Thyroid gland (tissue), 4 donors: ENCODE results near the gene CNDP2. TPM values are rescaled to one million over a fixed set of nuclear protein-coding genes. Genes with fewer than 3 reads are reported as not detected.

Experiments
- DNase-seq, 2 donors: peaks; one replicate each; pipeline ENCODE4 v3.0.0-alpha.2; 2019
- H3K27ac ChIP-seq, 3 donors: fragments of 200-600 bp; sonication (generic); 1 replicate in 2 of 3; 2 replicates in 1 of 3; pipeline ENCODE4 v1.5.1; 2016 to 2019; ENCODE audit warnings: mild to moderate bottlenecking in 1 of 3, moderate library complexity in 1 of 3
- H3K27me3 ChIP-seq: fragments of 200-600 bp; sonication (generic); one replicate; pipeline ENCODE4 v1.5.1; 2019
- H3K36me3 ChIP-seq, 2 donors: fragments of 200-600 bp; sonication (generic); one replicate each; pipeline ENCODE4 v1.5.1; 2016 to 2019
- H3K4me1 ChIP-seq, 2 donors: fragments of 200-600 bp; sonication (generic); one replicate each; pipeline ENCODE4 v1.5.1; 2017 to 2019
- H3K4me3 ChIP-seq, 3 donors: fragments of 200-600 bp; sonication (generic); replicated peaks in 1 of 3; 1 replicate in 2 of 3; 2 replicates in 1 of 3; pipeline ENCODE4 v1.5.1; 2016; ENCODE audit warnings: mild to moderate bottlenecking in 1 of 3
- H3K9me3 ChIP-seq: fragments of 200-600 bp; sonication (generic); one replicate; pipeline ENCODE4 v1.5.1; 2017
- POLR2A ChIP-seq, 2 donors: fragments of 450-650 bp; IDR thresholded peaks; one replicate each; pipeline ENCODE4 v1.6.1; 2017; ENCODE audit warnings: antibody characterized with exemption in 2 of 2, mild to moderate bottlenecking in 2 of 2, moderate library complexity in 1 of 2
- WGBS, 2 donors: methylation state at CpG; one replicate each; pipeline ENCODE4 v1.1.5; 2017; 5-methylcytosine and 5-hydroxymethylcytosine counted together
- intact Hi-C: fragments of 100-400 bp; cut with DNase I; formaldehyde crosslinking; loops from one replicate; pipeline ENCODE4 v1.15.1; 2023
- total RNA-seq, 4 donors: library from RNA; depleted of rRNA; stranded (reverse); fragments of >200 nt; gene quantifications; one replicate each; pipeline ENCODE4 v1.2.3, GENCODE V29; 2016
- TF ChIP-seq, protein P1 (sequence below), 6 experiments: fragments of 200-600 bp in 3 of 6; fragments of 450-650 bp in 3 of 6; sonication (generic) in 3 of 6; IDR thresholded peaks; one replicate each; pipeline ENCODE4 v1.5.1; 2016 to 2019; ENCODE audit warnings: antibody characterized with exemption in 6 of 6, mild to moderate bottlenecking in 2 of 6, inconsistent platforms in 1 of 6, moderate library complexity in 1 of 6

Gene CNDP2
- total RNA-seq, 4 donors from 2014 or later = 249 to 437 (median 301) TPM

DNA sequence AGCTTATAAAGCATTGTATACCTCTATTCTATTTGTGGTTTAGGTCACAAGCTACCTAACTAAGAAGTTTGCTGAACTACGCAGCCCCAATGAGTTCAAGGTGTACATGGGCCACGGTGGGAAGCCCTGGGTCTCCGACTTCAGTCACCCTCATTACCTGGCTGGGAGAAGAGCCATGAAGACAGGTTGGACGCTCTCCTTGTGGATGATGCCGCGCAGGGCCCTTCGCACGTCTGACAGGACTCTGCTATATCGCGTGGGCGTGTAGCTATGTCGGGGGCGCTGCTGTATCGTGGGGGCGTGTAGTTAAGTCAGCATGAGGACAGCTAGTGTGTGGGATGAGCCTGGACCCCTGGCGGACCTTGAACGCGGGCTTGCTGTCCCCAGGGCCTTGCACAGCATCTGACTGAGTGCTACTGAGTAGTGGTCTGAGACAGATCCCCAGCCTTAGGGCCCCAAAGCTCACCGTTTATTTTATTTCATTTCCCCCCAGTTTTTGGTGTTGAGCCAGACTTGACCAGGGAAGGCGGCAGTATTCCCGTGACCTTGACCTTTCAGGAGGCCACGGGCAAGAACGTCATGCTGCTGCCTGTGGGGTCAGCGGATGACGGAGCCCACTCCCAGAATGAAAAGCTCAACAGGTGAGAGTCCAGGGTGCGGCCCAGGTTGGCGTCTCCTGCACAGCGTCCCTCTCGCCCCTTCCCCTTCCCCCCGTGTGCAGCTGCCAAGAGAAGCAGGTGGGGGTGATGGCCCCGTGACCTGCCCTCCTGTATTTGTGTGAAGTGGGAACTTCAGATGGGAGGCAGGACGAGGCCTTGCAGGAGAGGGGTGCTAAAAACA is 22.5 kb downstream of the CNDP2 start:
- TF ChIP-seq, protein P1, sequence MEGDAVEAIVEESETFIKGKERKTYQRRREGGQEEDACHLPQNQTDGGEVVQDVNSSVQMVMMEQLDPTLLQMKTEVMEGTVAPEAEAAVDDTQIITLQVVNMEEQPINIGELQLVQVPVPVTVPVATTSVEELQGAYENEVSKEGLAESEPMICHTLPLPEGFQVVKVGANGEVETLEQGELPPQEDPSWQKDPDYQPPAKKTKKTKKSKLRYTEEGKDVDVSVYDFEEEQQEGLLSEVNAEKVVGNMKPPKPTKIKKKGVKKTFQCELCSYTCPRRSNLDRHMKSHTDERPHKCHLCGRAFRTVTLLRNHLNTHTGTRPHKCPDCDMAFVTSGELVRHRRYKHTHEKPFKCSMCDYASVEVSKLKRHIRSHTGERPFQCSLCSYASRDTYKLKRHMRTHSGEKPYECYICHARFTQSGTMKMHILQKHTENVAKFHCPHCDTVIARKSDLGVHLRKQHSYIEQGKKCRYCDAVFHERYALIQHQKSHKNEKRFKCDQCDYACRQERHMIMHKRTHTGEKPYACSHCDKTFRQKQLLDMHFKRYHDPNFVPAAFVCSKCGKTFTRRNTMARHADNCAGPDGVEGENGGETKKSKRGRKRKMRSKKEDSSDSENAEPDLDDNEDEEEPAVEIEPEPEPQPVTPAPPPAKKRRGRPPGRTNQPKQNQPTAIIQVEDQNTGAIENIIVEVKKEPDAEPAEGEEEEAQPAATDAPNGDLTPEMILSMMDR (IDR thresholded peaks at IDR 0.05) = no peak
- TF ChIP-seq POLR2A (IDR thresholded peaks at IDR 0.05) = no peak
- 82 to 85% methylated on average over 32 of the region's 32 CpGs for WGBS, 2 donors
- Histone ChIP-seq H3K9me3 (no peaks in the 10 kb centered on the region), H3K4me3 (no peak overlapping the region), H3K4me1 (peaks cover 12 to 17% of the 10 kb centered on the region in 2 donors), H3K36me3 (peaks cover 60 to 64% of the 10 kb centered on the region in 2 donors), H3K27me3 (no peaks in the 10 kb centered on the region), H3K27ac (no peak overlapping the region)
- intact Hi-C loops = no loop called here
- DNase-seq = no peak

DNA sequence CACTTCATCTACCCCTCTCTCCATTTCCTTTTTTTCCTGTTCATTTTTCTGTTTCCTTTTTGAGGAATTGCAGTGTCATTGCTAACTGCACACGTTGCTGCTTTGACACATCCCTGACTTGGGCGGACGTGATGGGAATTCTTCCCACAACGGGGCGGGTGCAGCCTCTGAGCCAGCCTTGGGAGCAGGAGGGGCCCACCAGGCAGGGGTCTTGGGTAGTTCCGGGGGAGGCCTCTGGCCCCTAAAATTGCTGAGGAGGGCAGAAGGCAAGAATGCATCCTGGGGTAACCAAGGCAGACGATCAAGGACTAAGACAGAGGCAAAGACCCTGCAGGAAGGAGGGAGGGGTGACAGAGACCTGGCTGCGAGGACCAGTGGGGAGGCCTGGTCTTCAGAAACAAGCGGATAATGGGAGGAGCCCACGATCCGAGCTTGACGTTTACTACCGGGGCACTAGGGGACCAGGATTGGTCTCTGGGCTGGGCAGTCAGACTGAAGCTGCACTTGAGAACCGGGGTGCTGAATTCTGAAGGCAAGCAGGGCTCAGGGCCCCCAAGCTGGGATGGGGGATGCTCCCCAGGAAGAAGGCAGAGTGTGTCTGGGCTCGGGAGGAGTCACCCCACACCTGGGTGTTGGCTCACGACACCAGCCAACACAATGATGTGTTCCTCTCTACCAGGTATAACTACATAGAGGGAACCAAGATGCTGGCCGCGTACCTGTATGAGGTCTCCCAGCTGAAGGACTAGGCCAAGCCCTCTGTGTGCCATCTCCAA is 23.3 kb downstream of the CNDP2 start:
- no peak overlapping the region for H3K4me3 ChIP-seq
- WGBS, 2 donors = 90 to 94% methylated on average over 18 of the region's 18 CpGs
- TF ChIP-seq, protein P1 (IDR thresholded peaks at IDR 0.05) = no peak
- no peak for TF ChIP-seq POLR2A (IDR thresholded peaks at IDR 0.05)
- no peaks in the 10 kb centered on the region for H3K9me3 ChIP-seq
- H3K27me3 ChIP-seq = no peaks in the 10 kb centered on the region
- H3K4me1 ChIP-seq = peaks cover 16 to 21% of the 10 kb centered on the region in 2 donors
- H3K36me3 ChIP-seq = peaks cover 58 to 62% of the 10 kb centered on the region in 2 donors
- no peak overlapping the region for H3K27ac ChIP-seq
- intact Hi-C loops = no loop called here
- no peak for DNase-seq

DNA sequence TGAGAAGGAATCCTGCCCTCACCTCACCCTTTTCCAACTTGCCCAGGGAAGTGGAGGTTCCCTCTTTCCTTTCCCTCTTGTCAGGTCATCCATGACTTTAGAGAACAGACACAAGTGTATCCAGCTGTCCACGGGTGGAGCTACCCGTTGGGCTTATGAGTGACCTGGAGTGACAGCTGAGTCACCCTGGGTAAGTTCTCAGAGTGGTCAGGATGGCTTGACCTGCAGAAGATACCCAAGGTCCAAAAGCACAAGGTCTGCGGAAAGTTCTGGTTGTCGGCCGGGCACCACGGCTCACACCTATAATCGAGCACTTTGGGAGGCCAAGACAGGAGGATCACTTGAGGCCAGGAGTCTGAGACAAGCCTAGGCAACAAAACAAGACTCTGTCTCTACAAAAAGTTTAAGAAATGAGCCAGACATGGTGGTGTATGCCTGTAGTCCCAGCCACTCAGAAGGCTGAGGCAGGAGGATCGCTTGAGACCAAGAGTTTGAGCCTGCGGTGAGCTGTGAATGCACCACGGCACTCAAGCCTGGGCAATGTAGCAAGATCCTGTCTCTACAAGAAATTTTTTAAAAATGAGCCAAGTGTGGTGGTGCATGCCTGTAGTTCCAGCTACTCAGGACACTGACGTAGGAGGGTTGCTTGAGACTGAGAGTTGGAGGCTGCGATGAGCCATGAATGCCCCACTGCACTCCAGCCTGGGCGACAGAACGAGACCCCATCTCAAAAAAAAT is 24.1 kb downstream of the CNDP2 start:
- no peaks in the 10 kb centered on the region for H3K27me3 ChIP-seq
- TF ChIP-seq, protein P1 (IDR thresholded peaks at IDR 0.05) = no peak
- no peak for TF ChIP-seq POLR2A (IDR thresholded peaks at IDR 0.05)
- no peak overlapping the region for H3K27ac ChIP-seq
- DNase-seq = no peak
- no peak overlapping the region for H3K4me3 ChIP-seq
- H3K9me3 ChIP-seq = no peaks in the 10 kb centered on the region
- peaks cover 16 to 21% of the 10 kb centered on the region in 2 donors for H3K4me1 ChIP-seq
- peaks cover 52 to 57% of the 10 kb centered on the region in 2 donors for H3K36me3 ChIP-seq
- WGBS, 2 donors = 90 to 91% methylated on average over 14 of the region's 14 CpGs
- intact Hi-C loops = no loop called here

DNA sequence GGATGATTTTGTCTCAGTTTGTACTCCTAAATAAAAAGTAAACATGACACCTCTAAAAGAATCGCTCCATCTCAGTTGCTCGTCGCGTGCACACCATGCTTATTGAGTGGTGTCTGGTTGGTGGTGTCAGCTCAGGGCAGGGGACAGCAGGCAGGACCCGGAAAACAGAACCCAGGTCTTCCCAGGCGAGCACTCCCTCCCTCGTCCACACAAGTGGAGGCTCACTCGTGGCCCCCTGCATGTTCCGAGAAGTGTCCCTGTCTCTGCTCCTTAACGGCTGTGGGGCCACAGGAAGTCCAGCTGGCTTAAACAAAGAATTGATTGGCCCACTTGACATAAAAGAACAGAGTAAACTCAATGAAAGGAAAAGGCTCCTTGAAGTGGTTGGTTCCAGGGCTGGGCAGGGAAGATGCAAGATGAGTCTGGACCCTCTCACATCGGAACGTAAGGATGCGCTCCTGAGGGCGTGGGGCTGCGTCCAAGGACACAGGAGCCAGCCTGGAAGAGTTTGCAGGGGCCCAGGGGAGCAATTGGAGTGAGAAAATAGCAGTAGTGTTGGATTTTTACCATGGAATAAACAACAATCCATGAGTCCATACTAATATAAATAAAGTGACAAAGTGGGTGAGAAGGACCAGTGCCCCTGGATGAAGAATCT is 25.0 kb downstream of the CNDP2 start:
- no peak overlapping the region for H3K27ac ChIP-seq
- H3K9me3 ChIP-seq = no peaks in the 10 kb centered on the region
- no peak overlapping the region for H3K4me3 ChIP-seq
- TF ChIP-seq, protein P1 (IDR thresholded peaks at IDR 0.05) = no peak
- no peak for TF ChIP-seq POLR2A (IDR thresholded peaks at IDR 0.05)
- H3K36me3 ChIP-seq = peaks cover 42 to 48% of the 10 kb centered on the region in 2 donors
- intact Hi-C loops = no loop called here
- 96% methylated on average over 15 of the region's 15 CpGs for WGBS, 2 donors
- no peak for DNase-seq
- peaks cover 24 to 29% of the 10 kb centered on the region in 2 donors for H3K4me1 ChIP-seq
- no peaks in the 10 kb centered on the region for H3K27me3 ChIP-seq
